OCI-LY7 (cell line): ENCODE measurements around the gene AHCYL1.

Source experiments
- EZH2phosphoT487 ChIP-seq: fragments of 200-600 bp; sonication (generic); IDR thresholded peaks from 2 replicates; pipeline ENCODE4 v1.6.1; 2018; ENCODE audit warnings: low read depth, borderline replicate concordance, mild to moderate bottlenecking, mixed run types, antibody characterized with exemption, low read length, moderate library complexity, mixed read lengths
- TF ChIP-seq, protein P1 (sequence below): fragments of 200-600 bp; sonication (generic); conservative IDR thresholded peaks from 2 replicates; pipeline ENCODE4 v1.5.1; 2014; ENCODE audit warnings: mild to moderate bottlenecking, antibody characterized with exemption, low read length, moderate library complexity, mixed read lengths

DNA sequence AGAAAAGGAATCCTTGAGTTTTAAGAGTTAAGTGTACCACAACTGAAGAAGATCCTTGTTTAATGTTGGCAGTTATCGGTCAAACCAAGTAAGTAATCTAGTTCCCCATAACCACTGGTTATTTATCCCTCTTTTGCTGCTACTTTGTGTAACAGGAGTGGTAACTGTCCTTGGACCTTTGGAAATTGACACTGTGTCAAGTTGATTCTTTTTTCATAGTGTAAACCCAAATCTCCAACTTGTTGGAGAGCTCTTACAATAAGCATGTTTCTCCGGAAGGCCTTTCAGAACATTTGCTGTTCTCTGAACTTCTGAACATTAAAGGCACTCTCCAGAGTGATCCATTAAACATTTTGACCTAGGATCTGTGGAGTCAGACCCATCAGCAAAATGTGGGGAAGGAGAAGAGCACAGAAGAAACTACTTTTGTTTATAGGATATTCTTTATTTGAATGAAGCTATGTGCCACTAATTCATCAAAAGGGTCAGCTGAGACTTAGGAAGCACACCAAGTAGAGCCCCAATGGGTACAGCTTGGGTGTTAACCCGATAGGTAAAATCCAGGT lies 3.9 kb downstream of the AHCYL1 start:
- TF ChIP-seq, protein P1, sequence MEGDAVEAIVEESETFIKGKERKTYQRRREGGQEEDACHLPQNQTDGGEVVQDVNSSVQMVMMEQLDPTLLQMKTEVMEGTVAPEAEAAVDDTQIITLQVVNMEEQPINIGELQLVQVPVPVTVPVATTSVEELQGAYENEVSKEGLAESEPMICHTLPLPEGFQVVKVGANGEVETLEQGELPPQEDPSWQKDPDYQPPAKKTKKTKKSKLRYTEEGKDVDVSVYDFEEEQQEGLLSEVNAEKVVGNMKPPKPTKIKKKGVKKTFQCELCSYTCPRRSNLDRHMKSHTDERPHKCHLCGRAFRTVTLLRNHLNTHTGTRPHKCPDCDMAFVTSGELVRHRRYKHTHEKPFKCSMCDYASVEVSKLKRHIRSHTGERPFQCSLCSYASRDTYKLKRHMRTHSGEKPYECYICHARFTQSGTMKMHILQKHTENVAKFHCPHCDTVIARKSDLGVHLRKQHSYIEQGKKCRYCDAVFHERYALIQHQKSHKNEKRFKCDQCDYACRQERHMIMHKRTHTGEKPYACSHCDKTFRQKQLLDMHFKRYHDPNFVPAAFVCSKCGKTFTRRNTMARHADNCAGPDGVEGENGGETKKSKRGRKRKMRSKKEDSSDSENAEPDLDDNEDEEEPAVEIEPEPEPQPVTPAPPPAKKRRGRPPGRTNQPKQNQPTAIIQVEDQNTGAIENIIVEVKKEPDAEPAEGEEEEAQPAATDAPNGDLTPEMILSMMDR = no peak
- TF ChIP-seq EZH2phosphoT487 = no peak
